HG02759 (cell line): Measurements from ENCODE around the gene USP13.

Experiments
- ATAC-seq: cut with Tn5 transposase; IDR thresholded peaks from one replicate; pipeline ENCODE4 v1.9.1; 2021; ENCODE audit warnings: mild to moderate bottlenecking, moderate library complexity; ENCODE audit not compliant: unreplicated experiment

The USP13 gene

DNA sequence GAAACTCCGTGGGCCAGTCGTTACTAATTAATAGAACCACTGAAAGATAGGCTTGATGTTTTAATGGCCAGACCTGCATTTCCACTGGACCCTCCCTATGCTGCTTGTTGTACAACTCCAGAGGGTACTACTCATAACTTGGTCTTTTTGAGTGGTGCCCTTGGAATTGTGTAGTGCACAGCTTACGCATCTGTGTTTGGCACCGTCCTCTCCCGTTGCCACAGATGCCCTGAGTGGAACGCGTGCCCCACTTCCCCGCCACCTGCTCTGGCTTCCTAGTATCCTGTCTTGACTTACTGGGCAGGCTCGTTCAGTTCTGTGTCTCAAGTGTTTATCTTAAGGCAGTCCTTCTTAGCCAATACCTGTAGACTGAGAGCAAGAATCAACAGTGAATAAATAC, 78.7 kb downstream of the USP13 start:
- no peak for ATAC-seq

- ATAC-seq: no peak
These were observed 80.0 kb downstream of the USP13 start for GRCh38 chr3:179732661-179733348.

- no peak for ATAC-seq
These were observed 81.0 kb downstream of the USP13 start for GRCh38 chr3:179733797-179734196.

- ATAC-seq: no peak
These were observed 81.8 kb downstream of the USP13 start for GRCh38 chr3:179734497-179735281.

- no peak for ATAC-seq
These were observed 82.5 kb downstream of the USP13 start for GRCh38 chr3:179735321-179735720.

DNA sequence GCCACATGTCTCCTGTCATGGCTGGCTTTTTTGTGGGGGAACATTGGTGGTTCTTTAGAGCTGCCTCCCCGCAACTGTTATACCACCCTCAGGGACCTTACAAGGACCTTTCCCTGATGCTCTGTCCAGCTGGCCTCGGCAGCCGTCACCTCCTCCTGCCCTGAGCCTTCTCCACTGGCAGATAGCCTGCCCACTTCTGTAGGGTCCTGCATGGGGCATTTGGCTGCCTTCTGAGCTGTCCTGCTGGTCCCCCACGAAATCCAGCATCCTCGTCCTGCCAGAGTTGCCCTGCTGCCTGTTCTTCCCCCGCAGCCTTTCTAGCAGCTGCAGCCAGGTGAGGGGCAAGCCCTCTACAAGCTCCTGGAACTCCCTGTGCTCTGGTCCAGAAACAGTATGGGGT, 86.2 kb downstream of the USP13 start:
- ATAC-seq: no peak

DNA sequence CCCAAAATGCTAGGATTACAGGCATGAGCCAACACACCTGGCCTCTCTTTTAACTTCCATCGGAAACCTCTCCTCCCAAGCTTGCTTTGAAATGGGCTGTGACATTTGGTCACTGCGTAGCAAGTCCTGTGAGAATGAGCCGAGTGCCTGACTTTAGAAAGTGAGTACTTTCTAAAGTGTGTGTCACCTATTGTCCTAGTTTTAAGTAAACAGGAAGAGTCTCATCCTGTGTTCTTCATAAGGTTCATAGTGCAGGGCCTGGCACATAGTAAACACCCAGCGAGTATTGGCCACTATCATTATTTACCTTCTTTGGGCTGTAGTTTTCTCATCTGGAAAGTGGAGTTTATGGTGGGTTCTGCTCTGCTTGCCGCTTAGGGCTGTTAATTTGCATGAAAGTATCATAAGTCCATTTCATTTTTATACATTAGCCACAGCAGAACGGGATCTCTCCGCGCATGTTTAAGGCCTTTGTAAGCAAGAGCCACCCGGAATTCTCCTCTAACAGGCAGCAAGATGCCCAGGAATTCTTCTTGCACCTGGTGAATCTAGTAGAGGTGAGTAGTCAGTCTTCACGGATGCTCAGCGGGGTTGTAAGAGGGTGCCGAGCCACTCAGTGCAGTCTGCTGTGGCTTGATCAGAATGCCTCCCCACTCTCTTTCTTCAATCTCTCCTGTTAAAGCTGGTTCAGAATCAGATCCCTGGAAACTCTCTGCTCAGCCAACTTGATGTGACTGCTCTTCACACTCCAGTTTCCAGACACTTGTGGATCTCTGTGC, 87.2 kb downstream of the USP13 start:
- ATAC-seq: no peak

- ATAC-seq: no peak
These were observed 91.1 kb downstream of the USP13 start for GRCh38 chr3:179743913-179744312.

- ATAC-seq: no peak
These were observed 91.8 kb downstream of the USP13 start for GRCh38 chr3:179744667-179745066.

DNA sequence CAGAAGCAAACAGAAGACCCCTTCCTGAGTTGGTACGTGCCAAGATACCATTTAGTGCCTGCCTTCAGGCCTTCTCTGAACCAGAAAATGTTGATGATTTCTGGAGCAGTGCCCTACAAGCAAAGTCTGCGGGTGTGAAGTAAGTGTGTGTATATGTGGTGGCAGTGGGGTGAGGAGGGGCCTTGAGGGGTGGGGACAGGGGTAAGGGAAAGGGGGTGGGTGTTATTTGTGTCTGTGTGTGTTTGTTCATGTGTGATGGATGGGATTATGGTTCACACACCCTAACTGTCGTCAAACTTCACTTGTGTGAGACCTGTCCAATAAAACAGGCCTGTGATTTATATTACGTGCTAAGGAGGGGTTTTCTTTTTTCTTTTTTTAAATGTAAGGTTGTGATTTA, 92.2 kb downstream of the USP13 start:
- no peak for ATAC-seq

DNA sequence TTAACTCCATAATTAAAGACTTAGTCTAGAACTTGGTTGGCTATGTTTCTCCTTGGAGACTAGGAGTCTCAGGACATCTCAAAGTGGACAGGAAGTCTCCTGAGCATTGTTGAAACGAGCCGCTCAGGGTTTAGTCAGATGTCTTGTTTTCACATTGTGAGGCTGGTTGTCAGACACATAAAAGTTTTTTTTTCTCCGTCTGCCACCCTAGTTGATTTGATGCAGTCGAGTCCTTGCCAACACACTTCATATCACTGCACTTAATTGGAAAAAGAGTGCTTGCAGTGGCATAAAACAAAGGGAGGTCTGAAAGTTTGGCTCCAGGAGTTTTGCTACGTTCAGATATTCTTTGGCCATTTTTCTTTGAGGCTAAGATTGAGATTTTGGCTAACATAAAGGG, 92.9 kb downstream of the USP13 start:
- no peak for ATAC-seq

DNA sequence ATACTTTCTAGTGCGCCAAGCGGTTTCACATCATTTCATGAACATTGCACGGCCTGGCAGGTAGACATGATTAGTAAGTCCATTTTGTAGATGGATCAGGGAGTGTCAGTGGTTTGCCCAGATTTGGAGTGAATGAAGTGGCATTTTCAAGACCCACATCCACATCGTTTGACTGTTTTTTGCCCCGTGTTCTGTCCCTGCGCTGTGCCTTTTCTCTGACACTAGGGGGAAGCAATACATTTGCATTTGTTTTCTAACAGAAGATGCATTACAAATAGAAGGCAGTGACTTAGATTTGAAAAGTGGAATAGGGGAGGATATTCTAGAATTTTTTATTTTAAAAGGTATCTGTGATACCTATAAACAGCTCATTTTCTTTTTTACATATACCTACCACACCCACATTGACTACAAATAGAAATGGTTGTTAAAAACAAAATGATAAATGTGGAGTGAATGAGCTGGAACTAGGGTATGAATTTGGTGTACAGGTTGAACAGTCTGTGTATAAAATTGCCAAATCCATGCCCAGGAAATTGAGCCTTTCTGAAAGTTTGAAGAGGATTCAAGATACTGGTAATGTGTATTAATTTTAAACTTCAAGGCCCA, 98.0 kb downstream of the USP13 start:
- ATAC-seq: peak; percentile 58

- ATAC-seq: no peak
These were observed 108.1 kb downstream of the USP13 start for GRCh38 chr3:179760944-179761343.

DNA sequence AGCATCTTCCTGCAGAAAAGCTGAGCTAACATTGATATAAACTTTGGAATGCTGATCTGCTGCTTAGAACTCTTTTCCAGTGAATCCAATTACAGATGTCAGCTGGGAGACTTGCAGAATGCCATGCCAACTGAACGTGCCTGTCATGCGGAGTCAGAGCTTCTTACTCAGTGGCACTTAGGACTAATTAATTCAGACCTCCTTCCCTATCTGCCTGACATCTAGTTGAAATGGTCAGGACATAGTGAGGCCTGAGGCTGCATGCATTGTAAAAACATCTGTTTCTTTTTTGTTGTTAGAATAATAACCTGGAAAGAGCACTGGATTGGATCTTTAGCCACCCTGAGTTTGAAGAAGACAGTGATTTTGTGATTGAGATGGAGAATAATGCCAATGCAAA, 112.6 kb downstream of the USP13 start:
- no peak for ATAC-seq

DNA sequence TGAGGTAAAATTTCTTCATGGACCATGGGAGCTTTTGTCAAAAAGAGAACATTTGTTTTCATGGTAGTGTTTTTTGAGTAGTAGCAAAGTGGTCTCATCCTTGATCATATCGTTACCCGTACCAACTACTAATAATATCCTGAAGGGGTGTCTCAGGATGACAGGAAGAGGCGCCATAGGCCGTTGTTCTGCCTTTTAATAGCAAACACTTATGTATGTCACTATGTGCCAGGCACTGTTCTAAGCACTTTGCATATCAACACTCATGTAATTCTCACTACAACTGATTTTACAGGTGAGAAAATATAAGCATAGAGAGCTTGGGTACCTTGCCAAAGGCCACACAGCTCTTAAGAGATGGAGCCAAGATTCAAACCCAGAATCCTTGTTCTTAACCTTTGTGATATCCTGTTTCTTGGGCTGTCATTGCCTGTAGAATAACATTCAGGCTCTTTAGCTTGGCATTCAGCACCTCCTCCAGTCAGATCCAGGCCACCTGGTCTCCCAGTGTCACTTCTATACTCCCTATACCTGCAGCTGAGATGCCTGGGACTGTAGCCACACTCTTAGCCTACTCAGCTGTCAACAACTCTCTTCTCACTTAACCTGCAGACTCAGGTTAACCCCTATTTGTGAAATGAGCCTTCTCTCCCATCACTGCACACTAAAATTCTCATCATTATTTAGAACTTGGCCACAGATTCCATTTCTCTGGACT, 113.7 kb downstream of the USP13 start:
- ATAC-seq: no peak

DNA sequence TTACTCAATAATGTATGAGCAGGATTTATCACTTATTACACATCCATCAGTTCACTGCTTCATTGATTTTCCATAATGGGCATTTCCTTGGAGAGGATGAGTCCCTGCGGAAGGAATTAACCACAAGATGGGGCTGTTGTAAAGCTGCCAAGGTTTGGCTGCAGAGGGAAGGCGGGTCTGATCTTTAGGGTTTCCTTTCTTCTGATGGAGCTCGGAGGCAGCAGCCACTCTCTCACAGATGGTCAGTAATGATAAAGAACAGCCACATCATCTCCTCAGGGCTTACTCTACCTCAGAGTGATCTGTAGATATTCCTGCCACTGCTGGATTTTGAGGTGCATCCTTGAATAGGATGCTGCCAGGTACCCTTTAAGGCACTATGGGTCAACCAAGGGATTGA, 115.2 kb downstream of the USP13 start:
- no peak for ATAC-seq

- no peak for ATAC-seq
These were observed 116.8 kb downstream of the USP13 start for GRCh38 chr3:179769411-179770247.

- ATAC-seq: no peak
These were observed 119.0 kb downstream of the USP13 start for GRCh38 chr3:179771797-179772196.

- no peak for ATAC-seq
These were observed 119.5 kb downstream of the USP13 start for GRCh38 chr3:179772297-179772696.
